Upper lobe of left lung (tissue), 6 donors: ENCODE data around the gene CERS6. TPM values are rescaled to one million over a fixed set of nuclear protein-coding genes. Genes with fewer than 3 reads are reported as not detected.

ENCODE experiments used
- ATAC-seq, 2 donors: fragments of 200-7000 bp; cut with Tn5 transposase; one replicate each; pipeline ENCODE4 v1.9.1; 2022; ENCODE audit warnings: mild to moderate bottlenecking in 2 of 2, moderate library complexity in 2 of 2; ENCODE audit not compliant: low FRiP score in 2 of 2
- DNase-seq, 2 donors: peaks; one replicate each; pipeline ENCODE4 v3.0.0-alpha.2; 2019 to 2020
- H3K27ac ChIP-seq, 4 donors: fragments of 200-600 bp; sonication (generic); one replicate each; pipeline ENCODE4 v1.5.1; 2016 to 2019
- H3K27me3 ChIP-seq, 4 donors: fragments of 200-600 bp; sonication (generic); one replicate each; pipeline ENCODE4 v1.5.1; 2017 to 2019
- H3K36me3 ChIP-seq, 4 donors: fragments of 200-600 bp; sonication (generic); one replicate each; pipeline ENCODE4 v1.5.1; 2016 to 2019
- H3K4me1 ChIP-seq, 4 donors: fragments of 200-600 bp; sonication (generic); one replicate each; pipeline ENCODE4 v1.5.1; 2018 to 2019
- H3K4me3 ChIP-seq, 4 donors: fragments of 200-600 bp; sonication (generic); one replicate each; pipeline ENCODE4 v1.5.1; 2017 to 2019; ENCODE audit warnings: mild to moderate bottlenecking in 2 of 4, moderate library complexity in 1 of 4
- H3K9me3 ChIP-seq, 4 donors: fragments of 200-600 bp; sonication (generic); one replicate each; pipeline ENCODE4 v1.5.1; 2018 to 2019
- EP300 ChIP-seq, 4 donors: sonication (generic); formaldehyde crosslinking; IDR thresholded peaks; one replicate each; pipeline ENCODE4 v1.5.1; 2017; ENCODE audit warnings: antibody characterized with exemption in 4 of 4, control low read depth in 2 of 4
- POLR2A ChIP-seq, 4 donors: fragments of 450-650 bp; IDR thresholded peaks; one replicate each; pipeline ENCODE4 v1.5.1; 2016 to 2017; ENCODE audit warnings: antibody characterized with exemption in 4 of 4, mild to moderate bottlenecking in 2 of 4
- POLR2AphosphoS5 ChIP-seq, 2 donors: sonication (generic); formaldehyde crosslinking; IDR thresholded peaks; one replicate each; pipeline ENCODE4 v1.5.1; 2017; ENCODE audit warnings: antibody characterized with exemption in 2 of 2
- WGBS, 2 donors: methylation state at CpG; one replicate each; pipeline ENCODE4 v1.1.5; 2017 to 2018; 5-methylcytosine and 5-hydroxymethylcytosine counted together
- total RNA-seq, 6 donors: library from RNA; depleted of rRNA in 4 of 6; stranded (reverse); fragments of >200 nt in 4 of 6; gene quantifications; one replicate each; pipeline versions ENCODE4 v1.1.0 to v1.2.1, GENCODE V29; 2016 to 2021
- TF ChIP-seq, protein P1 (sequence below), 6 experiments: fragments of 450-650 bp in 4 of 6; fragments of 200-600 bp in 2 of 6; sonication (generic) in 2 of 6; IDR thresholded peaks; one replicate each; pipeline ENCODE4 v1.5.1; 2016 to 2019; ENCODE audit warnings: antibody characterized with exemption in 6 of 6
- donor health status: DM: no; HTN: no; CAD: no; lungs with moderate emphysema.
- donor health status: DM: no; HTN: yes; CAD: no; lungs with severe emphysema.

CERS6 gene
- total RNA-seq, 6 donors from 2014 or later: 7.3 to 24.7 (median 16.6) TPM

DNA sequence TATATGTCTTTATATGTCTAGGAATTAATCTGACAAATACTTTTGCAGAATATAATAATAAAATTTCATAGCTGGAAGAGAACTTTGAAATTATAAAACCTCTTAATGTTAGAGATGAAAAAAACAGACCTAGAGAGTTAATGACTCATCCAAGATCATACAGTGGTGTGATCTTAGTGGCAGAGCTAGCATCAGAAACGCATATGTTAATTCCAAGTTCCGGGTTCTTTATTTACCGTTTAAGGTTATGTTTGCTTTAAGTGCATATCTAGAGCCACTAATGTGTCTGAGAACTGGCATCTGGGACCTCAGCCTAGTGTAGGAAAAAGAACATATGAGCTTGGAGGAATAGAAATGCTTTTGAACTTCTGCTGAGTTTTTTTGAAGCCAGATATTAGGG lies 24.3 kb downstream of the CERS6 start:
- 60 to 74% methylated on average over 3 of the region's 3 CpGs for WGBS, 2 donors
- ATAC-seq (no peak), DNase-seq (no peak)
- no peak overlapping the region for H3K4me3 ChIP-seq
- H3K27me3 ChIP-seq: no peaks in the 10 kb centered on the region
- TF ChIP-seq EP300 (IDR thresholded peaks at IDR 0.05) (no peak), POLR2A (IDR thresholded peaks at IDR 0.05) (no peak), POLR2AphosphoS5 (IDR thresholded peaks at IDR 0.05) (no peak)
- TF ChIP-seq, protein P1, sequence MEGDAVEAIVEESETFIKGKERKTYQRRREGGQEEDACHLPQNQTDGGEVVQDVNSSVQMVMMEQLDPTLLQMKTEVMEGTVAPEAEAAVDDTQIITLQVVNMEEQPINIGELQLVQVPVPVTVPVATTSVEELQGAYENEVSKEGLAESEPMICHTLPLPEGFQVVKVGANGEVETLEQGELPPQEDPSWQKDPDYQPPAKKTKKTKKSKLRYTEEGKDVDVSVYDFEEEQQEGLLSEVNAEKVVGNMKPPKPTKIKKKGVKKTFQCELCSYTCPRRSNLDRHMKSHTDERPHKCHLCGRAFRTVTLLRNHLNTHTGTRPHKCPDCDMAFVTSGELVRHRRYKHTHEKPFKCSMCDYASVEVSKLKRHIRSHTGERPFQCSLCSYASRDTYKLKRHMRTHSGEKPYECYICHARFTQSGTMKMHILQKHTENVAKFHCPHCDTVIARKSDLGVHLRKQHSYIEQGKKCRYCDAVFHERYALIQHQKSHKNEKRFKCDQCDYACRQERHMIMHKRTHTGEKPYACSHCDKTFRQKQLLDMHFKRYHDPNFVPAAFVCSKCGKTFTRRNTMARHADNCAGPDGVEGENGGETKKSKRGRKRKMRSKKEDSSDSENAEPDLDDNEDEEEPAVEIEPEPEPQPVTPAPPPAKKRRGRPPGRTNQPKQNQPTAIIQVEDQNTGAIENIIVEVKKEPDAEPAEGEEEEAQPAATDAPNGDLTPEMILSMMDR (IDR thresholded peaks at IDR 0.05): no peak
- H3K27ac ChIP-seq: no peak overlapping the region
- no peaks in the 10 kb centered on the region for H3K9me3 ChIP-seq
- no peaks in the 10 kb centered on the region for H3K36me3 ChIP-seq
- no peaks in the 10 kb centered on the region for H3K4me1 ChIP-seq

DNA sequence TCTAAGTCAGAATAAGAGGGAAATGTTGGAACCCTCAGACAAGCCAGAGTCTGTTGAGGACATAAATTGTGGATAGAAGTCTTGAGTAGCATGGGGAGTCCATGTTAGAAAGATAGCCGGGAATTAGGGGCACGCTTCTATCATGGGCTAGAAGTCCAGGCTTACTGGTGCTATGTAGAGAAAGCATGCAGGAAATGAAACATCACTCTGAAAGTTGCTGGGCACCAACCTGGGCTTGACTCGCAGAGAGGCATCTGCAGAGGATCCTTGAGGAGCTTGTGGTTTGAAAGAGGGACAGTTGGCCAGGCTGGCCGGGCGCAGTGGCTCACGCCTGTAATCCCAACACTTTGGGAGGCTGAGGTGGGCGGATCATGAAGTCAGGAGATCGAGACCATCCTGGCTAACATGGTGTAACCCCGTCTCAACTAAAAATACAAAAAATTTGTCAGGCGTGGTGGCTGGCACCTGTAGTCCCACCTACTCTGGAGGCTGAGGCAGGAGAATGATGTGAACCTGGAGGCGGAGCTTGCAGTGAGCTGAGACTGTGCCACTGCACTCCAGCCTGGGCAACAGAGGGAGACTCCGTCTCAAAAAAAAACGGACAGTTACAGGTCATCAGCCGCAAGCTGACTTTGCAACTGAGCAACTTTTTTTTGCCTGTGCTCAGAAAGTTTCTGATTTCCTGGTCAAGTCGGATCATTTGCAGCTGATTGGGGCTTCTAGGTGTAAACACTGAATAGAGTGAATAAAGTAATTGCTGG lies 24.9 kb downstream of the CERS6 start:
- TF ChIP-seq, protein P1 (IDR thresholded peaks at IDR 0.05): no peak
- no peak for TF ChIP-seq POLR2A (IDR thresholded peaks at IDR 0.05)
- TF ChIP-seq EP300 (IDR thresholded peaks at IDR 0.05): no peak
- TF ChIP-seq POLR2AphosphoS5 (IDR thresholded peaks at IDR 0.05): no peak
- Histone ChIP-seq H3K27me3 (no peaks in the 10 kb centered on the region), H3K4me3 (no peak overlapping the region), H3K36me3 (no peaks in the 10 kb centered on the region), H3K9me3 (no peaks in the 10 kb centered on the region), H3K27ac (no peak overlapping the region), H3K4me1 (no peaks in the 10 kb centered on the region)
- WGBS, 2 donors: 84 to 92% methylated on average over 15 of the region's 15 CpGs
- DNase-seq (peak in 1 of 2 donors; percentile 48), ATAC-seq (no peak)

DNA sequence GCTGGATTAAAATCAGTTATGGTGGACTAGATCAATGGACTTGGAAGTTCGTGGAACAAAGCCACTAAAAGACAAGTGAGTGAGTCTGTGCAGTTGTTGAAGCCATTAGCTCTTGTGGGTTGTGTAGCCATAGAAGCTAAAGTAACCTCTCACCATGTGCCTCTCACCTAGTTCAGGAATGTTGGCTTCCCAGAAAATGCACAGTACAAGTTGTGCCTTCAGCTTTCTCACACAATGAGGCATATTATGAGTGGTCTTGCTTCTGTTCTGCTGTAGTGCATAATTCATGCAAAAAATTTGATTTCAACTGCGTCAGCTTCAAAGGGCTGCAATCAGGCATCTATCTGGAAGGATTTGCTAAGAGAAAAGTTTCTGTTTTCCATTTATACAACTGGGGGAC lies 26.2 kb downstream of the CERS6 start:
- no peak for ATAC-seq
- no peaks in the 10 kb centered on the region for H3K4me1 ChIP-seq
- 48 to 71% methylated on average over 2 of the region's 2 CpGs for WGBS, 2 donors

DNA sequence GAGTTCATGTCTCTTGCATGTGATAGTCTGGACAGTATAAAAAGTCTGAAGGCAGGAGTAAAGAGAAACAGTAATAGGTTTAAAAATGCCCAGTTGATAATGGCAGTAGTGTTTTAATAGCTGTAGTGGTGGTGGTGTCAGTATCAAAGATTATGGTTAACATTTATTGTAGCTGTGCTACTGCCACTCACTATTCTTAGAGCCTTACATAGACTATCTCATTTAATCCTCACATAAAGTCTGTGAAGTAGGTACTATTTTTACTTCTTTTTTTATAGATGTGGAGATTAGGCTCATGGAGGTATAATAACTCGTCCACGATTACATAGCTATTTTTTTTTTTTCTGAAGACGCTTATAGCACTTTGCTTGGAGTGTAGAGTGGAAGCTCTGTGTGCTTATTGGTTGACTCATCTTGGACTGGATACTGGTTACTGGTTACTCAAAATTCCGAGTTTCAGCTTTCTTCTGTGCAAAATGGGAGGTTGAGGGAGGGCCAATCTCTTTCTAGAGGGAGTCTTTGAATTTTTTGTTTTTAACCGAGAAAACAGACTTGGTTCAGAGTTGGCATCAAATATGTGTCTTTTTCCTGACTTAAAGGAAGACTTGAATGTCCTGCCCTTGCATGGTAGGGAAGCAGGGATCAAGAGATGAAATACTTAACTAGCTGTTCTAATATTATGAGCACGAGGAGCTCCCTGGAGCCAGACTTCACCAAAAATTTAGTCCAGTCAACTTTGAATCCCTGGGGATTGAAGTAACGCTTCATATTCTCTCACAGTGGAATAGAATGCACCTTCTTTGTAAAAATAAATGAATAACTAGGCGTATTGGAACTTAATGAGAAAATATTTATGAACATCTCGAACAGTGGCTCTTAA lies 27.1 kb downstream of the CERS6 start:
- TF ChIP-seq POLR2AphosphoS5 (IDR thresholded peaks at IDR 0.05) (no peak), EP300 (IDR thresholded peaks at IDR 0.05) (no peak), POLR2A (IDR thresholded peaks at IDR 0.05) (no peak)
- TF ChIP-seq, protein P1 (IDR thresholded peaks at IDR 0.05): no peak
- DNase-seq: no peak
- no peak for ATAC-seq
- H3K27me3 ChIP-seq: no peaks in the 10 kb centered on the region
- H3K4me3 ChIP-seq: no peak overlapping the region
- H3K36me3 ChIP-seq: no peaks in the 10 kb centered on the region
- H3K4me1 ChIP-seq: no peaks in the 10 kb centered on the region
- H3K27ac ChIP-seq: no peak overlapping the region
- WGBS, 2 donors: 92% methylated on average over 9 of the region's 9 CpGs
- no peaks in the 10 kb centered on the region for H3K9me3 ChIP-seq

More for the DNA sequence above, 26.2 kb downstream of the CERS6 start:
- no peaks in the 10 kb centered on the region for H3K9me3 ChIP-seq
- H3K36me3 ChIP-seq: no peaks in the 10 kb centered on the region
- no peak for DNase-seq
- TF ChIP-seq EP300 (IDR thresholded peaks at IDR 0.05): no peak
- no peak for TF ChIP-seq POLR2AphosphoS5 (IDR thresholded peaks at IDR 0.05)
- TF ChIP-seq, protein P1 (IDR thresholded peaks at IDR 0.05): no peak
- TF ChIP-seq POLR2A (IDR thresholded peaks at IDR 0.05): no peak
- H3K4me3 ChIP-seq: no peak overlapping the region
- H3K27me3 ChIP-seq: no peaks in the 10 kb centered on the region
- no peak overlapping the region for H3K27ac ChIP-seq
